ENCODE results near the gene NME2.
A peak's percentile ranks its signal among the peaks of the same experiment; 100 is the strongest.
"Not testable (repeated sequence)": the region's sequence is repeated elsewhere in the genome, so short reads cannot be mapped to it uniquely, and the experiment has no call there.

The NME2 gene

DNA sequence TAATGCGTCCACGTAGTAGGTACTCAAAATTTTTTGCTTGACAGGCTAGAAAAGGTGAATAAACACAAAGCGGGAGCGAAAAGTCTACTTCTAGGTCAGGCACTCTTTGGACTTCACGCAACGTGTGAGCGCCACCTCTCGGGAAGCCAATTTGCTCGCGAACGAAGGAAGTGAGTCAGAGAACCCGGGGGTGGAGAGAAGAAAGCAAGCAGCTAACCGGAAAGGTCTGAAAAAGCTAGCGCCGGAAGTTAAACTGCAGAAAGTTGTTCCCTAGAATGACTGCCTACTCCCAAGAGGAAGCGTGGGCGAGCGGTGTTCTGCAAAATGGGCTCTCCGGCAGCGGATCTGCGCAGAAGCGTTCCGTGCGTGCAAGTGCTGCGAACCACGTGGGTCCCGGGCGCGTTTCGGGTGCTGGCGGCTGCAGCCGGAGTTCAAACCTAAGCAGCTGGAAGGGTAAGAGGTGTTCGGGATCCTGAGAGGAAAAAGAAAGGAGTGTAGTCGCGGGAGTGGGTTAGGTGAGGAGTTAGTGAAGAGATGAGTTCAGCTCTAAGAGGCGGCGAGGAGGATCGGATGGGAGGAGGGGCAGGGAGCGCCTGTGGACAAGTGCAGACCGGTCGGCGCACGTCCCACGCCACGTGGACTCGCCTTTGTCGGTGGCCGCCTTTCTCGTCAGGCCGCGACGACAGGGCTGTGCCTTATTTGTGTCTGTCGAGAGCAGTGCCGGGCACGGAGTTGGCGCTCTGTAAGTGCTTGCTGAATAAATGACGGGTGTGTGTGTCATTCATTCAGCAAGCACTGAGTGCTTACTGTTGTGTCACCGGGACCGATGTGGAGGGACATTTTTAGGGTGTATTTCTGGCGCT is 12.8 kb upstream of the NME2 start, which contains the start of gene NME1:
NME1 (plus strand) TSS at position 350 of the 863 bp plus-strand sequence. CDS start 2,096 bp downstream, outside the sequence.
- DNase-seq: peak; percentile 92

DNA sequence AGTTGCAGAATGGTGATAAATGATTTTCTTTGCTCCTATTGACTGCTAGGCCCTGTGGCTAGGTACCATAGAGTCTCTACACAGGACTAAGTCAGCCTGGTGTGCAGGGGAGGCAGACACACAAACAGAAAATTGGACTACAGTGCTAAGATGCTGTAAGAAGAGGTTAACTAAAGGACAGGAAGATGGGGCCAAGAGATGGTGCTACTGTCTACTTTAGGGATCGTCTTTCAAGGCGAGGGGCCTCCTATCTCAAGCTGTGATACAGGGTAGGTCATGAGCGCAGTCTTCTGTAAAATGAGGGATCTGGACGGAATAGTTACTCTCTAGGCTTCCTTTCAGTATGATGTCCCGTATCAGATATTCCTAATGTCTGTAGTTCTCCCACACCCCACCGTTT is 12.0 kb upstream of the NME2 start:
- no peak for DNase-seq

DNA sequence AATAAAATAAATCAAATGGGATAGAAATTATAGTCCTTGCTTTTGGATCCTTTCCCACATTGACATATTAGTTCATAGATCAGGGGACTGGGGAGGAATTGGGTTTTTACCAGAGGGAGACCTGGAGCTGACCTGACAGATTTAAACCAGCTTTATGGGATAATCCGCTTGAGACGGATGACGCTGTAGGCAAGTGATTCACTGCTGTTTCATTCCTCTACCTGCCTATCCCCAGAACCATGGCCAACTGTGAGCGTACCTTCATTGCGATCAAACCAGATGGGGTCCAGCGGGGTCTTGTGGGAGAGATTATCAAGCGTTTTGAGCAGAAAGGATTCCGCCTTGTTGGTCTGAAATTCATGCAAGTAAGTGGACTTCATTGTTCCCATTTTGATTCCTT is 10.8 kb upstream of the NME2 start:
- DNase-seq: no peak

DNA sequence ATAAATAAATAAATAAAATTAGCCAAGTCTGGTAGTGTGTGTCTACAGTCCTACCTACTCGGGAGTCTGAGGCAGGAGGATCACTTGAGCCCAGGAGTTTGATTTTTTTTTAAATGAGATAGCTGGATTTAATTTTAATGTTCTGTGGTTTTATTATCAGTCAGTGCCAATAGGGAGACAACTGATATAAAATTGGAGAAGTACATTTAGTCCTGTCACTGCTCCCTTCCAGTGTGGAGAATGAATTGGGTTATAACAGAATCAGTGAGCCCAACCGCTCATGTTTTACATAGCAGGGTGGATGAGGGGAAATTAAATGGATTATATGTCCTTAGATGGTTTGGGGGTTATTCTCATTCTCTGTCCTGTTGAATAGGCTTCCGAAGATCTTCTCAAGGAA is 6.6 kb upstream of the NME2 start:
- DNase-seq: no peak

DNA sequence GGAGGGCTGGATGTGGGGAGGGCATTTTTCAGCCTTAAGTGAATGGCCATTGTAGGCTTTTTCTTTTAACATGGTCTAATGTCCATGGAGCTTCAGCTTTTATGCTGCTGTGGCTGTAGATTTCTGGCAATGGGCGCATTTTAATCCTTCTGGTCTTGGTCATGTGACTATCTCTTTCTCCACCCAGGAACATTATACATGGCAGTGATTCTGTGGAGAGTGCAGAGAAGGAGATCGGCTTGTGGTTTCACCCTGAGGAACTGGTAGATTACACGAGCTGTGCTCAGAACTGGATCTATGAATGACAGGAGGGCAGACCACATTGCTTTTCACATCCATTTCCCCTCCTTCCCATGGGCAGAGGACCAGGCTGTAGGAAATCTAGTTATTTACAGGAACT is 4.7 kb upstream of the NME2 start:
- no peak for DNase-seq

DNA sequence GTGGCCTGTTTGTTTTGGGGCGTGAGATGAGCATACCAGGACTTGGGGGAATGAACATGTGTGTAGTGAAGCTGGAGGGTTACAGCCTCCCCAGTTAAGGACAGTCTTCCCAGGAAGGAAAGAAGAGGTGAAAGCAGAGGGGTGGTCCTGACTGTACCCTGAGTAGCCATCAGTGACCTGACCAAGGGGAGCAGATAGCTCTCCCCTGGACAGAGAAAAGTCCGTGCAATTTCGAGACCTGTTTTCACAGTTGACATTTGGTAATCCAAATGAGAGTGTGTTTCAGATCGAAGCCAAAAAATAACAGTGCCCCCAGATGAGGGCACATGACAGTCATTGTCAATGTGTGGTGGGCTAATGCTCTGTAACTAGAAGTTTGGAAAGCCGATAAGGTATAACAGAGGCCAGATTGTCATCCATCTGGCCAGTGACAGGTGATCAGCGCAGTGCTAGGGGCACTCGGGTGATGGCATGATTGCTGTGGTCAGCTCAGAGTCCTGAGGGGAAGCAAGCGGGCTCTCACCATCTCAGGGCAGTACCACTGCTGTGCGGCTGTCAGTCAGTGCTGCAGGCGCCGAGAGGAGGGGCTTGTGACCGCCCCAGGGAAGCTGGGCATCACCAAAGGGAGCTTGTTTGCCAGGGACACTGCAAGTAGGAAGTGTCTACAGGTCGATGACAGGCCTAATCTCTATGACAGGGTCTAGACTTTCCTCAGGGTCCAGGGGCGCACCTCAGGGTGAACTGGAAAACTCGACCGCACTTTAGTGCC is 1.1 kb upstream of the NME2 start:
- DNase-seq: no peak

DNA sequence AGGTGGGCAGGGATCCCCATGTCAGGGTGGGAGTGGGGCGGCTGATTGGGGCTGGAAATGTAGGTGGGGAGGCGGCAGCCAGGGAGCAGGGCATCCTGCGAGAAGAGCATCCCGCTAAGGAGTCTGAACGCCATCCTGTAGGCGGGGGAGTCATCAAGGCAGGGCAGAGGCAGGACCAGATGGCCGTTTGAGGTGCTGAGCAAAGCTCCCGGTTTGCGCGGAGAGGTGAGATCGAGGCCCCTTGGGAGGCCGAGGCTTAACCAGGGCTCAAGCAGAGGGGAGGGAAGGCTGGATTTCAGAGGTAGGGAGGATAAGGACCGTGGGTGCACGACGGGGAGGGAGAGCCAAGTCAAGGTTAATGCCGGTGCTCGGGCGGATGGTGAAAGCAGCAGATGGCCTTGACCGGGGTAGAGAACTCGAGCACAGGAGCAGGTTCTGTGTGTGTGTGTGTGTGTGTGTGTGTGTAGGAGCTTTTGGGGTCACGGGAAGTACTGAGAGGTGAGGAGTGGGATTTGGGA is 472 bp upstream of the NME2 start:
- no peak for DNase-seq

DNA sequence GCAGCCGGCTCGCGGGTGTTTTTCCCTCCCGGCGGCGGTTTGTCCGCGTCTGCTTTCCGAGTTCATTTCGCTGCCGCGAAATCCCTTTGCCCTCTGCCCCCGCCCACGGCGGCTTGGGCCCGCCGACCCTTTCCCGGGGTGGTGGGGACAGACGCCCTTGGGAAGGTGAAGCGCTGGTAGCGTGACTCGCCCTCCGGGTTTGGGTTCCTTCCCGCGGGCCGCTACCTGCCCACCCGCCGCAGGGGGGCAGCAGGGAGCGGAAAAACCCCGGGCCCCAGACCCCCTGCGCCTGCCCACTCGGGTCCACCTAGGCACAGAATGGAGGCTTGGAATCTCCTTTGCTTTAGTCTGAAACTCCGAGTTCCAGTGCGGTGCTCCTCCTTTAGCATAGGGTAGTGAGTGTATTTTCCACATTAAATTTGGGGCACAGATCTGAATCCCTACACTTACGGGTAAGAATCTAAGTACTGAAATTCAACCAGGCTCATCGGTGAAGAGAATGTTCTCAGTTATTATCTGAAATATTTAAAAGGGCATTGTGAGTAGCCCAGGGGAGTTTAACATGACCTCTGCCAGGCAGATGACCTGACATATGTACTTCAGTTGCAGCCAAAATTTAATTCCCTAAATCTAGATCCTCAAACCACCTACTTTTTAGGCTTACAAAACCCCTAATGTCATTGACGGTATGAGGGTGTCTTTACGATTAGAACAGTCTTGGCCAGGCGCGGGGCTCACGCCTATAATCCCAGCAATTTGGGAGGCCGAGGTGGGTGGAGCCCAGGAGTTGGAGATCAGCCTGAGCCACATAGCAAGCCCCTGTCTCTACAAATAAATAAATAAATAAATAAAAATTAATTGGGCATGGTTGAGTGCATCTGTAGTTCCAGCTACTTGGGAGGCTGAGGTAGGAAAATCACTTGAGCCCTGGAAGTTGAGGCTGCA is 1.0 kb downstream of the NME2 start:
- DNase-seq: no peak

DNA sequence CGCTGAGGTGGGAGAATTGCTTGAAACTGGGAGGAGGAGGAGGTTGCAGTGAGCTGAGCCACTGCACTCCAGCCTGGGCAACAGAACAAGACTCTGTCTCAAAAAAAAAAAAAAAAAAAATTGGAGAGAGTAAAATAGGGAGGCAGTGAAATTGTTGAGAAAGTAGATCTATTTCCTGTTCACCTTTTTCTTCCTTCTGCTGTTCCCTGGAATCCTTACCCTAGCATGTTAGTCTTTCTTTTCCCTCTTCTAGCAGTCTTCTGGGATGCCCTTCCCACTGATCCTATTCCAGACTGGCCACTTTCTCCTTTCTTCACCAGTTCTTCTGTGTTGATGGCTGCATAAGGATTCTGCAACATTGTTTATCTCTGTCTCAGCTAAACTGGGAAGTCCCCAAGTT is 3.1 kb downstream of the NME2 start:
- no peak for DNase-seq

DNA sequence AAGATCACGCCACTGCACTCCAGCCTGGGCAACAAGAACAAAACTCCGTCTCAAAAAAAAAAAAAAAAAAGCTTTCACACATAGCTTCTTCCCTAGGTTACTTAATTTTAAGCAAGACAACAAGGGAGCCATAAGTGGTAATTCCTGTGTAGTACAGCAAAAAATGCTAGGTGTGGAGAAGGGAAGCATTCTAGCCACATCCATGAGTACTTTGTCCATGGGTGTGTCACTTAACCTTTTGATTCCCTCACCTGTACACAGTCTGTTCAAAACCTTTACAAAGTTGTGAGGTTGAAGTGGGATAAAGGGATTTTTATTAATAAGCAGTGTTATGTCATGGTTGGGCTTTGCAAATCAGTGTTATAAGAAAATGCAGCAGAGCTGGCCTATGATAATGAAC is 4.5 kb downstream of the NME2 start:
- DNase-seq: no peak

DNA sequence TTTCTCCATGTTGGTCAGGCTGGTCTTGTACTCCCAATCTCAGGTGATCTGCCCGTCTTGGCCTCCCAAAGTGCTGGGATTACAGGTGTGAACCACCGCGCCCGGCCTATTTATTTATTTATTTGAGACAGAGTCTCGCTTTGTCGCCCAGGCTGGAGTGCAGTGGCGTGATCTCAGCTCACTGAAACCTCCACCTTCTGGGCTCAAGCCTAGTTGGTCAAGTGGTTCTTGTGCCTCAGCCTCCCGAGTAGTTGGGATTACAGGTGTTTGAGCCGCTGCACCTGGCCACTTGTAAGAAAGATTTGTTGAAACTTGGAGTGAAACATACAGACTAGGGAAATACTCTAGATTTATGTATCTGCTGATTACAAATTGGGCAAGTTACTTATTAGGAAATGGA is 5.8 kb downstream of the NME2 start:
- not testable (repeated sequence) for DNase-seq

DNA sequence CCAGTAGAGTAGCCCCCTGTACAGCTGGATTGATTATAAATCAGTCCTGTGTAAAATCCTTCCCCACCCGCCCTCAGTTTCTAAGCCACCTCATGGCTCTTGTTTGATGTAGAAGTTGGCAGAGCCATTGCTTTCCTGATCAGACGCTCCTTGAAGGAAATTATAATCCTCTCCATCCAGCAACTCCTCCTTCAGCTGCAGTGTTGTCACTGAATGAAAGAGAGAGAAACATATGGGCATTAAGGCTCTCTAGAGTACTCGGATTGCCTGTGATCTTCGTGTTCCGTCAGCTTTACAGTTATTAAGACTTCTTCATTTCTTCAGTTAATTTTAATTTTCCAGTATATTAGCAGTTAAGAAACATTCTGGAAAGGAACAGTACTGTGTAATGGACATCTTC is 14.3 kb downstream of the NME2 start:
- DNase-seq: no peak

DNA sequence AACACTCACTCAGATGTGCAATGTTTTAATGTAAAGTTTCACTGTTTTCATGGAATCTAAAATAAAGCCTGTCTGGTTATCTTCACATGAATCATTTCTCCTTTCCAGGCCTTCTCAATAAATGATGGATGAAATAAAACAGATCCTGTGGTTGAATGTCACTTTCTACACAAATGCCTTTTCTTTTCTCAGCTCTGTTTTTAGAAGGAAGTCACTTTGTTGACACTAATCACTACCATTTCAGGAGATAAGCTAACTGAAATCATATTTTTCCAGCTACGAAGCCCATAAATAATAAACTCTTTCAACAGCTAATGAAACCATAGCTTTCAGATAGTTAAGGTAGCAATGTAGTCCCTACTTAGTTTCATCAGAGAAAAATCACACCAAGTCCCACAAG is 17.9 kb downstream of the NME2 start:
- DNase-seq: no peak

DNA sequence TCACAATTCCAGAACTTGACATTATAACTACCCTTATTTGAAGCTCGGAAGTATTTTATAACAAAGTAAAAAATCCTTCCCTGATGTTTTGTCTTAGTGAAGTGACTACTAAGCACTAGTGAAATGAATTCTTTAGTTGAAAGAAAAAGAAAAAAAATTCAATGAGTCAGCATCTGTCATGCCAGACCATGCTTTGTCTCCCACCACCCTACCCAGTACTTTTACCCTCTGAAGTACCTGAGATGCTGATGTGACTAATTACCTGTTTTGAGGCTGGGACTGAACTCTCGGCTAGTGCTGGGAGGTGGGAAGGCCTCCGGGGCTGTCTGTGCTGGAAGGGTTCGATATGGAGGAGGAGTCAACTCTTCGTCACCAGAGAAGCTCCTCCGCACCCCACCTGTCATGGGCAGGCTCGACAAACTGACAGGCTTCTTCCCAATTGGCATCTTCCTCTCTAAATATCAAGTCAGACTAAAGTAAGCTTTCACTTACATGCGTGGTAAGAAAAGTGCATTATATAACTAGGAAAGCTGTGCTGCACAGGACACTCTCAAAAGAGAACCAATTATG is 19.6 kb downstream of the NME2 start:
- no peak for DNase-seq

DNA sequence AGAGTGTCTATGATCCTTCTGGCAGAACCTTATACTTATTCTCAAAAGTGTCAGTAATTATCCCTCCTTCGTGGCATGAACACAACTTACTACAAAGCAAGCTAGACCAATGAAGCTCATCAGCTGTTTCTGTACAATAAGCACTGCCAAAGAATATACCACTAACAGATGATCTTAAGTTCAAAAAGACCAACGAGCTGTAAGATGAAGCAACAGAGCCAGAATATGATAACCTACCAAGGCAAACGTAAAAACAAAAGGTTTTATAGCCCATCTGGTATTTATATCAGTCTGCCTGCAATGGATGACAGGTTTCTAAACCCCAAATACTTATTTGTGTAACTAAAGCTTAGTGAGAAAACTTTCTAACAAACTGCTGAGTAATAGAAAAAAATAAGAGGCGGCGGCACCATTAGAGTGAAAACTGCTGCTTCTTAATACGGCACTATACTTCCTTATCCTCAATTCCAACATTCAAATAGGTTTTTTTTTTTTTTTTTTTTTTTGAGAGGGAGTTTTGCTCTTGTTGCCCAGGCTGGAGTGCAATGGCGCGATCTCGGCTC is 22.1 kb downstream of the NME2 start:
- no peak for DNase-seq

DNA sequence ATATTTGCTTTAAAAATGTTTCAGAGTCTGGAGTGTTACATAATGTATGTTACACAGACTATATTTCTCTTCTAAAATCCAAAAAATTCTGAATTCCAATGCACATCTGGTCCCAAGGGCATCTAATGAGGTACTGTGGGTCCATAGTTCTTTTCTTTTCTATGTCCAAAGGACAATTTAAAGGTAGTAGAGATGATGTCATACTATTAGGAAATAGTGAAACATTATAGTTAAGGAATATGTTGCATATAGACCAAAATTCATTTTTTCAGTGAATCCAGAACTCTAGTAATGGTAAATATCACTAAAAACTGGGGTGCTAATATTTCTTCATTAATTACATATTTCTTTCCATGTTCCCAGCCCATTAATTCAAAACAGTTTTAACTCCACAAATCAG is 23.0 kb downstream of the NME2 start:
- no peak for DNase-seq

DNA sequence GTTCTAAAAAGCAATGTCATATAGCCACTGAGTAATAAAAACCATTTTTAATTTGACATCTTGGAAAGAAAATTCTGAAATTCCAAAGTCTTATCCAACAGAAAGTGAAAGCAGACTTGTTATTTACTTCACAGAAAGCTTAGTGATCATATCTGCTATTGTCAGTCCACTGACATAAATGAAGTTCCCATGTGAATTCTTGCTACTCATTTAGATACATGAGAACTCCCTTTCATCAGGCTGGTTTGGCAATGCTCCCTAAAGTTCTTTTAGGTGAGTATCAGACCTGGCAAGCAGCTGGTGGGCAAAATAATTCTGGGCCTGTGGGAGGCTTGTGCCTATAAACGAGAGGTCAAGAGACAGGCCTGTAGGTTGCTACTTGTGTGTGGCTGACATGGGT is 23.4 kb downstream of the NME2 start:
- DNase-seq: no peak

DNA sequence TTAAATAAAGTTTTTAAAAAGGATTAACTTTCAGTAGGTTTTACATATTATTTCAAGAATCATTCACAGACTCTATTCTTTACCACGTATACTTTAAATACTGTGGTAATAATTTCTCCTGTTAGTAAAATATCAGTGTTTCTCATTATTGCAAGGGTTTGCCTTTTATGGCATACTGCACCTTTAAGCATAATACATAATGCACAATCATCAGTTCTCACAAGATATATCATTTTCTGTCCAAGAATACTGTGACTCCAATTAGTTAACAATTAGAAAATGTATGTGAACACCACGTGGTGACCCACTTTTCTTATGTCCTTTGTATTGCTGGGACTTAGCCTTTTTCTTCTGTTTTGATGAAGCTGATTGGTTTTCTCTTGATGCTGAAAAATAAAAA is 25.7 kb downstream of the NME2 start:
- DNase-seq: no peak

DNA sequence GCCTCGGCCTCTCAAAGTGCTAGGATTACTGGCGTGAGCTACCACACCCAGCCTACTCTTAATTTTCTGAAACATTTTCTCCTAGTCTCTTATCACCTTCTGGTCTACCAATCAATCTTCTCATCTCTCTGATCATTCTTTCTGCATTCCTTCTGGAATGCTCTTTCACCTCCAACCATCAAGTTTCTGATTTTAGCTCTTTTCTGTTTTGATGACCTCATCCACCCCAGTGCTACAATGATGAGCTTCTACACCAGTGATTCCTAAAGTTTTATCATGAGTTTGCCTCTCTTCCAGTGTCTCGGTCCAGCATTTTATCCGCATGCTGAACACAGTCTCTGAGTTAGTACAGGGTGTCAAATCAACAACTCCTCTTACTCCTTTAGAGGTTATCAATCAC is 31.5 kb downstream of the NME2 start:
- DNase-seq: no peak

DNA sequence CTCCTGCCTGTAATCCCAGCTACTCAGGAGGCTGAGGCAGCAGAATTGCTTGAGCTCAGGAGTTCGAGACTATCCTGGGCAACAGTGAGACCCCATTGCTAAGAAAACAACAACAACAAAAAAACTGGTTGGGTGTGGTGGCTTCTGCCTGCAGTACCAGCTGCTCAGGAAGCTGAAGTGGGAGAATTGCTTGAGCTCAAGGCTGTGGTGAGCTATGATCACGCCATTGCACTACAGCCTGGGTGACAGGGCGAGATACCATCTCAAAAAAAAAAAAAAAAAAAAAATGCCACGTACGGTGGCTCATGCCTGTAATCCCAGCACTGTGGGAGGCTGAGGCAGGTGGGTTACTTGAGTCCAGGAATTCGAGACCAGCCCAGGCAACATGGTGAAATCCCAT is 34.1 kb downstream of the NME2 start:
- no peak for DNase-seq

DNA sequence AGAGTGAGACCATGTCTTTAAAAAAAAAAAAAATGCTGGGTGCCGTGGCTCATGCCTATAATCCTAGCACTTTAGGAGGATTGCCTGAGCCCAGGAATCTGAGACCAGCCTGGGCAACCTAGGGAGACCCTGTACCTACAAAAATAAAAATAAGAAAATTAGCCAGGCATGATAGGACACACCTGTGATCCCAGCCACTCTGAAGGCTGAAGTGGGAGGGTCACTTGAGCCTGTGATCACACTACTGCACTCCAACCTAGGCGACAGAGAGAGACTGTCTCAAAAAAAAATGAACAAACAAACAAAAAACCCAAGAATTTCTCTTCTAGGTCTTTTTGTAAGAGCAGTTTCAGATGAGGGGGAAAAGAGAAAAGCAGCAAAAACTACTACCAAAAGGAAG is 34.6 kb downstream of the NME2 start:
- no peak for DNase-seq

DNA sequence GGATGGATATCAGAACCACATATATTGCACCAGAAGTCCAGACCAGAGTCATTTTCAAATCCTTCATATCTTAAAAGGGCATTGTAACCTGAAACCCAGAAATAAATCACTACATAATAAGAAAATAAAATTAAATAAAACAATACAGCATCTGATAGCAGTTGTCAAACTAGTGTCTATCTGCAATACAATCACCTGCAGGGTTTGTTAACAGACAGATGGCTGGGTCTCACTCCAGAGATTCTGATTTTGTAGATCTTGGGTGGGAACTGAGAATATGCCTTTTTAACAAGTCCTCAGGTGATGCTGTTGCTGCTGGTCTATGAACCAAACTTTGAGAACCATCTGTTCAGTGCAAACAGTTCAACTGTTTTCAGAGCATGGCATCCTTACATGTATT is 37.6 kb downstream of the NME2 start:
- DNase-seq: no peak

Measured in NCI-H2107 (cell line).